GM19328 (cell line): ENCODE measurements around the gene C5AR2.
"Not testable (repeated sequence)": the region's sequence is repeated elsewhere in the genome, so short reads cannot be mapped to it uniquely, and the experiment has no call there.

Experiments used
- ATAC-seq: cut with Tn5 transposase; IDR thresholded peaks from one replicate; pipeline ENCODE4 v1.9.1; 2021; ENCODE audit warnings: mild to moderate bottlenecking, moderate library complexity; ENCODE audit not compliant: unreplicated experiment

C5AR2 gene

GRCh38 chr19:47383890-47384289, 51.9 kb downstream of the C5AR2 start:
- not testable (repeated sequence) for ATAC-seq

- ATAC-seq, result not testable (repeated sequence)
These were observed 52.6 kb downstream of the C5AR2 start for GRCh38 chr19:47384533-47384932.

GRCh38 chr19:47386582-47386981, 54.6 kb downstream of the C5AR2 start:
- ATAC-seq, result not testable (repeated sequence)

- ATAC-seq, result not testable (repeated sequence)
These were observed 55.6 kb downstream of the C5AR2 start for GRCh38 chr19:47387623-47388022.

GRCh38 chr19:47388721-47389120, 56.7 kb downstream of the C5AR2 start:
- ATAC-seq, result not testable (repeated sequence)

GRCh38 chr19:47389150-47389556, 57.2 kb downstream of the C5AR2 start:
- ATAC-seq, result no peak

GRCh38 chr19:47390533-47391488, 58.8 kb downstream of the C5AR2 start:
- ATAC-seq, result no peak

- ATAC-seq, result no peak
These were observed 59.7 kb downstream of the C5AR2 start for GRCh38 chr19:47391510-47392223.
